GM21717 (cell line): Measurements from ENCODE around the gene SLC6A9.
A peak's percentile ranks its signal among the peaks of the same experiment; 100 is the strongest.

Experiments used
- ATAC-seq: cut with Tn5 transposase; IDR thresholded peaks from one replicate; pipeline ENCODE4 v1.9.1; 2021; ENCODE audit warnings: mild to moderate bottlenecking, moderate library complexity; ENCODE audit not compliant: unreplicated experiment

Gene SLC6A9

DNA sequence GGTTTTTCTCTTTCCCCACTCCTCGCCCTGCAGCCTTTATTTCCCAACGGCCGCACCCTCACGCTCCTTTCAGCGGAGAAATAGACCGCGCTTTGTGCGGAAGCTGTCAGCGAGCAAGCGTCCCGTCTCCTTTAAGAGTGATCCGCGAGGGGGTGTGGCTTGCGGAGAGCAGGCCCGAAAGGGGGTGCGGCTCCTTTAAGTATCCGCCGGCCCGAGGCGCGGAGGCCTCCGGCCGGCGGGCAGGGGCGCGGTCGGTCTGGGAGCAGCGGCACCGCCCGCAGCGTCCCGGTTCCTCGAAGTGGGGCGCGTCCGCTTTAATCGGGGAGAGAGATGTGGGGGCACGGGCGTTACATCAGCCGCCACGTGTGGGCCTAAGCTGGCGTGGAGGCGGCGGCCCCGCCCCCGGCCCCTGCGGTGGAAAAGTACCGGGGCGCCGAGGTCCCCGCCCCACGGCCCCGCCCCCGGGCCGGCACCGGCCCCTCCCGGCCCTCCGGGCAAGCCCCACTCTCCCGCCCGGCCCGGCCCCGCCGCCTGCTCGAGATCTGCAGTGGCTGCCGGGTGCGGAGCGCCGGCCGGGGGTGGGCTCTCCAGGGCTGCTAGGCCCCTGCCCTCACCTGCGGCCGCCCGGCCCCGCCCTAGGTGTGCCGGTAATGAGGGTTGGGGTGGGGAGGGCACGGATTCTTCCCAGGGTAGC is 1.2 kb downstream of the SLC6A9 start:
- ATAC-seq, result peak; percentile 58

DNA sequence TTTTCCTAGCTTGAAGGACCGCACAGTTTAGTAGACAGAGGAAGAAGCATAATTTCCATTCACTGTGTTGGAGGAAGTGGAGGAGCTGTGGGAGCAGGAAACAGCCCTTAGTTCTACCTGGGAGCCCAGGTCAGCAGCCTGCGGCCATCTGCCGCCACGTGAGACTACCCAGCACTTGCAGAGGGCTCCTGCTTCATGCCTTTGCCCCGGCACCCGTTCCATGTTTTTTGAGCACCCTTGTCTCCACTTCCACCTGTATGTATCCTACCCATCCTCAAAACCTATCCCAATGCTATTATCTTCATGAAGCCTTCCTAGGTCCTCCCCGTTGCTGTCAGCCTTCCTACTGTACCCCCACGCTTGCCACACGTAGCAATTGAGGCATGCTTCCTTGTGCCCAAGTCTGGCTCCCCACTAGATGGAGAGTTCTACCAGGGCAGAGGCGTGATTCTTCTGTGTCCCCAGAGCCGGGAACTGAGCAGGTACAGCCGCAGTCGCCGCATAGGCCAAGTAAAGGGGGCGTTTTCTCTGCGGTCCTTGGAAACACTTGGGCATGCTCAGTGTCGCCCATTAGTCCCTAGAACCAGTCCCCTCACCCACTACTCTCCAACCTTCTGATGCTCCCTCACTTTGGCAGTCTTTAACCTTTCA is 1.9 kb downstream of the SLC6A9 start:
- ATAC-seq, result peak; percentile 25

DNA sequence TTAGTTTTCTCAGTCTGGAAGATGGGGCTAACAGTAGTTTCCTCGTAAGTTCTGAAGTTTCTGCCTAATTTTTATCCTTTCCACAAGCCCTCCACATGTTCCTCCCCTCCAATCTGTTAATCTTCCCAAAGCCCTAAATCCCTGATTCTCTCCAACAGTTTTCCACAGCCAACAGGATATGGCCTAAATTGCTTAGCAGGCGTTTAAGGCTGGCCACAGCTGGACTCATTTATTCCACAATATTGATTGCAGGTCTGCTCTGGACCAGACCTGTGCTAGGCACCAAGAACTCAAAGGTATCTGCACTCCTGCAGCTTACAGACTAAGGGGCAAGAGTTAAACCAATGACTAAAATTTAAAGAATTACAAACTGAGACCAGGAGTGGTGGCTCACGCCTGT is 3.9 kb downstream of the SLC6A9 start:
- ATAC-seq, result no peak

DNA sequence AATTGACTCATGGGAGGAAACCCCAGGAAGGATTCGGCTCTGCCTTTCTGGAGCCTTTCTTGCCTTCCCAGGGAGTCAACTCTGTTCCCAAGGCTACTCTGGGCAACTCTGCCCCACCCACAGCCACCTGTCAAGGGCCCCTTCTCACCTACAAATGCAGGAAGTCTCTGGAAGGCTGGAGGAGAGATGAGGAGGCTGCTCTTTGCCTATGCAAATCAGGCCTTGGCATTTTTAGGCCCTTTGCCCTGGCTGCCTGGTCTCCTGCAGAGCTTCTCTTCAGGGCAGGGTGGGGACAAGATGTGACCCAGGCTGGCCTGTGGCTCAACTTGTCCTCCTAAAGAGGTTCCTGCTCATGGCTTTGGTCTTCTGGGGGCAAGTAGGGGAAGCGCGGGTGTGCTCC is 5.4 kb downstream of the SLC6A9 start:
- ATAC-seq, result no peak

DNA sequence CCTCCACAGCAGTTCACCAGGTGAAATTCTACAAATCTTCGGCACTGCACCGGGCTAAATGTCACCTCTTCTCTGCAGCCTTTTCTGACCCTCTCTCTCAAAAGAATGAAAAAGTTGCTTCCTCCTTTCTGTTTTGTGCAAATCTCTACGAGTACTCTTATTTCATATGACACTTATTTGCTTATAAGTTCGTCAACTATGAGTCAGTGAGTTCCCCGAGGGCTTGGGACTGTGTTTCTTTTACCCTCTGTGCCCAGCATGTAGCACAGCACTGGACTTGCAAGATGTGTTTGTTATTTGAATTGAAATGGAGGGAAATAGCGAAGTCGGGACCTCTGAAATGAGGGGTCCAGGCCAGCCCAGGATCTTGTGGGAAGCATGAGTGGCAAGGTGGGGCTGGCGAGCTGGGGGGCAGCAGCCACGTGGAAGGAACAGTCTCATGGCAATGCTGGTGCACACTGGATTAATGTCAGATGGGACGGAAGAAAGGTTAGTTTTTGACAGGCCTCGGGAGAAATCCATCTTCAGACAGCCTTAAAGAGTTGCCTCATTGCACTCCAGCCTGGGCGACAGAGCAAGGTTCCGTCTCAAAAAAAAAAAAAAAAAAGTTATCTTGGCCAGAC is 6.2 kb downstream of the SLC6A9 start:
- no peak for ATAC-seq

DNA sequence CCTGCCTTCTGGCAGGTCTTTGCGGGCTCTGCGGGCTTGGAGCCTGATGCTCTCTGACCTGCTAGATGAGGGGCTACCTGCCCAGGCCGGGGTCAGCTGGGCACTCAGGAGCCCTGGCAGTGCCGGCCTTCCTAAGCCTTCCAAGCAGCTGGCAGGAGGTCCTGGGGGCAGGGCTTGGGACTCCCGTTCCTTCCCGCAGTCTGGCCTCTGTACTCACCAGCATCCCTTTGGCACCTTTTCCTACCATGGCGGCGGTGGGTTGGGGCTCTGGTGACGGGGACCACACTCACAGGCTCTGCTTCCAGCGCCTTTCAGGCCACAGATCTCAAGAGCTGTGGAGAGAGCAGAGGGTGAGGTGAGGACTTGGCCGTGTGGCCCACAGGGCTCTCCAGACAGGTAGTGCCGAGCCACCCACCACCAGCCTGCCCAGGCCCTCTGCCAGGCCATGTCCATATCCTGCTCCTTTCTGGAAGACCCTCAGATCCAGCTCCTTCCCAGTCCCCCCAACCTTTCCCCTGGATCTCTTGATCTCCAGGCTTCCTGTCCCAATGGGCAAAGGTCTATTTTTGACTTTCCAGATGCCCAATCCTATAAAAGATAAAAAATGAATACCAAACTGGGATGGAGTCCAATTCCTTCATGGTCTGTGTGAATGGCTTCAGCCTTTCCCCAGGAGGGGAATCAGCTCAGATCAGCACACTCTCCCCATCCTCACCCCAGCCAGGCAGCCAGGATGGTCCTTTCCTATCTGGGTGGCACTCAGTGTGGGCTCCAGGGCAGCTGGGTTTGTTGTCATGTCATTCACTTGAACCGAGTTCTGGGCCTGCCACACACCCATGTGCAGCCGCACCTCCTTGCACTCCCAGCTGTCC is 7.0 kb downstream of the SLC6A9 start:
- no peak for ATAC-seq

DNA sequence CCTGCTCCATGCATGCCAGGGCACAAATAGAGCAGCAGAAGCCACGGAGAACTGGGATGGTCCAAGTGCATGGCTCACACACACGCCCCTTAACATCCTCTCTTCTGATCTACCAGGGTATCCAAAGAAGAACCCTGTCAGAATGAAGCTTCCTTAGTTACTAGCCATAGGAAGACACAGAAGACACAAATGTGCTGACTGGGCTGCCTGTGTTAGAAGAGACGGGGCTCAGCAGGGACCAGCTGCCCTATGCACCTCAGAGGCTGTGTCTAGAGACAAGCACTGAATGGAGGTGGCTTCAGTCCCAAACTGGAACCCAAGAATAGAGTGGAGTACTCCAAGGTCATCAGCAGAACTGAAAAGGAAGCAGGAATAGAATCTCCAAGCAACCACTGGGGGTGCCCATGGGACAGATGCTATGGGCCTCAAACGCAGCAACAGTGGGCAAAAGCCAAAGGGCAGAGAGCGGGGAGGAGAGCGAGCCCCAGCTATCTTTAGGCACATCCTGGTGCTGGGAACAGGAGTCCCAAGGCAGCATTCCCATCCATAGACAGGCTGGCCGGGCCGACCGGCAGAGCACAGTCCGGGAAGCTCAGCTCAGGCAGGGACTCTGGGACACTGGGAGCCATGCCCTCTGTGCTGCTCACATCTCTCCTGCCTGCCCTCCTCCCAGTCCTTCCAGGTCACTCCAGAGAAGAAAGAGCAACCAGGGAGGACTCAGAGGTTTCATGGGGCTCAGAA is 9.5 kb downstream of the SLC6A9 start:
- no peak for ATAC-seq

- ATAC-seq, result no peak
Measured at GRCh38 chr1:44021156-44021555, 10.1 kb downstream of the SLC6A9 start.

GRCh38 chr1:44020464-44020863 is 10.8 kb downstream of the SLC6A9 start:
- no peak for ATAC-seq

DNA sequence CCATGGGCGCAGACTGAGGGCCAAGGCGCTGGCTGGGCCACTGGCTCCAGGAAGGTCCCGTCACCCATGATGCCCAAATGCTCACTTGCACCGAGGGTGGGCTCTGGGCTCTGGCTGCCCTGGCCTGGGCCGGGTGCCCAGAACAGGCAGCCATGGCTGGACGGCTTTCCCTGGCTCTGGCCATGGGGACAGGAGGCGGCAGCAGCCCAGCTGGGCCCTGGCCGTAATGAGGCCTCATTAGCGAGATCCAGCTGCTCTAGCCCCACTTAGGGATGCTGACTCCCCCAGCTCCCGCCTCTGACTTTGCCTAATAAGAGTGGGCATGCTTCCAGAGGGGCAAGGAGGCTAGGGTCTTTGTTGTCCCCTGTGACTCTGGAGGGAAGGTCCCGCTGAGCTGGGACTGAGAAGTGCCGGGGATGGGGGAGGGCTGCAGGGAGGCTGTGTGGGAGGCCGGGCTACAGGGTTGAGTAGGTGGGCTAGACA is 11.8 kb downstream of the SLC6A9 start:
- ATAC-seq, result no peak

GRCh38 chr1:44016890-44017400 is 14.3 kb downstream of the SLC6A9 start:
- ATAC-seq, result no peak

DNA sequence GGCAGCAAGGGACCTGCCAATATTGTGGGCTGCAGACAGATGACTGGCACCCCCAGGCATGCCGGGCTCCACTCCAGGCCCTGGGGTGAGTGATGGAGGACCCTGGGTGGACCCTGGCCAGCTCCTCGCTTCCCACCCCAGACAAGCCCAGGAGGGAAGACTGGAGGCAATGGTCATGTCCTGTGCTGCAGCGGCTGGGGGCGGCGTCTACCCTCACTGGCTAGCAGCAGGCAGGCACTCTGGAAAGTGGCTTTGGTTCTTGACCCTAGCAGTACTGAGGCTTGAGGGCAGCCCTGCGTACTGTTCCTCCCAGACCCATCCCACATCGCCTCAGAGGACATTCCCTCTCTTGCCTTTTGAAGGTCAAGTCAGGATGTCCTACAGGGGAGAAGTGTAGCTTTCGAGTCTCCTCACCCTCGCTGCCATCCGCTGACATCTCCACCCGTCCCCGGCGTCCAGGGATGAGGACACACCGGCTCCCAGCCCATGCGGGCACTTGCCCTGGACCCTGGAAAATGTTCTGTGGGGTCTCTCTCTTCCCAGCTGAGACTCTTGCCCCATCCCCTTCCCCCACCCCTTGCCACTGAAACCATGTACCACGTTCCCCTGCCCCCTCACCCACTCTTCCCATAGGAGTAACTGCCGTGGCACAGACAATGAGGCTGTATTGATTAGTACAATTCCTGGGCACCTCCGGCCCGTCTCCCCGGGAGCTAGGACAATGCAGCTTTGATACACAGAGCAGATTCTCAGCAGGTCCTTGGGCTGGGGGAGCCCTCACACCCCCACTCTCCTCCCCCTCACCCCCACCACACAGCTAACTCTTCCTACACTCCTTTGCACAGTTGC is 15.0 kb downstream of the SLC6A9 start:
- ATAC-seq, result no peak

GRCh38 chr1:44015206-44015605 is 16.1 kb downstream of the SLC6A9 start:
- ATAC-seq, result no peak

GRCh38 chr1:44014365-44015104 is 16.7 kb downstream of the SLC6A9 start:
- ATAC-seq, result no peak

- no peak for ATAC-seq
Measured at GRCh38 chr1:44013949-44014348, 17.3 kb downstream of the SLC6A9 start.

GRCh38 chr1:44012941-44013609 is 18.2 kb downstream of the SLC6A9 start:
- ATAC-seq, result no peak

- no peak for ATAC-seq
Measured at GRCh38 chr1:44012404-44012803, 18.9 kb downstream of the SLC6A9 start.

DNA sequence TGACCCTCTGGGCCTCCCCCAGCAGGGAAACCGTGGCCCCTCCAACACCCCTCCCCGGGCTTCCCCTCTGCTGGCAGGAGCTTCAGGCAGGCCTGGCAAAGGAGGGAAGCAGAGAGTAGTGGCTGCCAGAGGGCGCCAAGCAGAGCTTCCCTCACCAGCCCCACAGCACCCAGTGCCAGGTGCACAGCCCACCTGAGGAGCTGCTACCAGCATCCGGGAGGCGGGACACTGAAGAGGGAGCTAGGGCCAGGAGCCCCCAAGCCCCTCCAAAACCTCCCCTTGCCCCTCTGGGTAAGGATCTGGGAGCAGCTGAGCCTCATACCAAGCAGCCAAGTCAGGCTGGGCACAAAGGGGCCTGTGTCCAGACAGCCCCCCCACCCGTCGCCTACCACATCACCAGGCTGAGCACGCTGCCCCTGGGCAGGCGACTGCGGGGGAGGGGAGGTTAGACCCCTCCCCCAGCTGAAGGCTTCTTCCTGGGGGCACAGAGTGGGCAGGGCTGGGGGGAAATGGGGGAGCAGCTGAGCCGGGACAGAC is 20.3 kb downstream of the SLC6A9 start:
- ATAC-seq, result no peak
